SK-N-MC (cell line): ENCODE measurements around the gene SYTL3.

Experiments
- EZH2 ChIP-seq: fragments of 200-600 bp; sonication (generic); IDR thresholded peaks from one replicate; pipeline ENCODE4 v1.6.1; 2017; ENCODE audit warnings: antibody characterized with exemption
- POLR2AphosphoS5 ChIP-seq: IDR thresholded peaks from 2 replicates; pipeline ENCODE4 v1.6.1; 2012; ENCODE audit warnings: mild to moderate bottlenecking, low read depth, low read length, borderline replicate concordance

DNA sequence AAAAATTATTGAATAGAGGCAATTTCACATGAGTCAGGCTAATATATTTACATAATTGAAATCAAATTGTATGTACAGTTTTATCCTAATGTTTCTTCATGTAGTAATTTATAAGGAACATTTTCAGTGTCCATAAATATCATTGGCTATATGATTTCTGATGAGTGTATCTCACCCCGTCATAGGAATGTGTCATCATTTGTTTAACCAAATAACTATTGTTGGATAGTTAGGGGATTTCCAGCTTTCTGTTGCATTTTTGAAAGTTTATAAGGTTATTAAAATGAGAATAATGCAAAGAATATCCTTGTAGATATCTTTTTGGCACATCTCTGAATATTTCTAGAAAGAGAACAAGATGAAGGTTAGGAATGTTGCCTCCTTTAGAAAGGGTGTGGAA, 39.0 kb downstream of the SYTL3 start:
- TF ChIP-seq EZH2 (no peak), POLR2AphosphoS5 (no peak)
